GM19328 (cell line): Measurements from ENCODE around the gene CC2D1A.
"Not testable (repeated sequence)": the region's sequence is repeated elsewhere in the genome, so short reads cannot be mapped to it uniquely, and the experiment has no call there.

Experiments used
- ATAC-seq: cut with Tn5 transposase; IDR thresholded peaks from one replicate; pipeline ENCODE4 v1.9.1; 2021; ENCODE audit warnings: mild to moderate bottlenecking, moderate library complexity; ENCODE audit not compliant: unreplicated experiment

The CC2D1A gene

GRCh38 chr19:13906521-13906904 is 512 bp downstream of the CC2D1A start:
- no peak for ATAC-seq

- no peak for ATAC-seq
Observed at GRCh38 chr19:13906910-13907309, 909 bp downstream of the CC2D1A start.

GRCh38 chr19:13908674-13909073 is 2.7 kb downstream of the CC2D1A start:
- no peak for ATAC-seq

- no peak for ATAC-seq
Observed at GRCh38 chr19:13909430-13909829, 3.4 kb downstream of the CC2D1A start.

GRCh38 chr19:13913352-13913751 is 7.4 kb downstream of the CC2D1A start:
- no peak for ATAC-seq

GRCh38 chr19:13914777-13915176 is 8.8 kb downstream of the CC2D1A start:
- ATAC-seq: no peak

GRCh38 chr19:13917888-13918406 is 11.9 kb downstream of the CC2D1A start:
- no peak for ATAC-seq

GRCh38 chr19:13918726-13919411 is 12.9 kb downstream of the CC2D1A start:
- ATAC-seq: no peak

GRCh38 chr19:13920524-13920923 is 14.5 kb downstream of the CC2D1A start:
- ATAC-seq: no peak

GRCh38 chr19:13920940-13921747 is 15.1 kb downstream of the CC2D1A start:
- ATAC-seq: no peak

GRCh38 chr19:13922118-13922517 is 16.1 kb downstream of the CC2D1A start:
- ATAC-seq: not testable (repeated sequence)

GRCh38 chr19:13923194-13923987 is 17.4 kb downstream of the CC2D1A start:
- no peak for ATAC-seq

GRCh38 chr19:13926010-13926409 is 20.0 kb downstream of the CC2D1A start:
- no peak for ATAC-seq

GRCh38 chr19:13926715-13927114 is 20.7 kb downstream of the CC2D1A start:
- no peak for ATAC-seq

- no peak for ATAC-seq
Observed at GRCh38 chr19:13929340-13929739, 23.3 kb downstream of the CC2D1A start.

GRCh38 chr19:13929956-13930355 is 24.0 kb downstream of the CC2D1A start:
- ATAC-seq: no peak

- ATAC-seq: no peak
Observed at GRCh38 chr19:13930402-13930801, 24.4 kb downstream of the CC2D1A start.

GRCh38 chr19:13931391-13932148 is 25.6 kb downstream of the CC2D1A start:
- ATAC-seq: no peak

- ATAC-seq: no peak
Observed at GRCh38 chr19:13932149-13932637, 26.2 kb downstream of the CC2D1A start.

- no peak for ATAC-seq
Observed at GRCh38 chr19:13932911-13933393, 27.0 kb downstream of the CC2D1A start.
